Stimulated activated CD8-positive, alpha-beta memory T cell treated with anti-CD3 and anti-CD28 coated beads, Interleukin-4, amount 100 ng/mL, for 1 hour (primary cell): ENCODE results near the gene MRPL39.
A peak's percentile ranks its signal among the peaks of the same experiment; 100 is the strongest.

Experiments
- DNase-seq, 2 donors: peaks; one replicate each; pipeline ENCODE4 v3.0.0-alpha.2; 2020; ENCODE audit warnings: low read depth in 2 of 2, low spot score in 1 of 2

The MRPL39 gene

GRCh38 chr21:25569711-25570110, 37.6 kb downstream of the MRPL39 start:
- no peak for DNase-seq

GRCh38 chr21:25569084-25569483, 38.2 kb downstream of the MRPL39 start:
- DNase-seq = no peak

- DNase-seq = no peak
Measured at GRCh38 chr21:25568246-25568645, 39.0 kb downstream of the MRPL39 start.

- no peak for DNase-seq
Measured at GRCh38 chr21:25567472-25567871, 39.8 kb downstream of the MRPL39 start.

GRCh38 chr21:25566645-25567044, 40.6 kb downstream of the MRPL39 start:
- no peak for DNase-seq

- DNase-seq = no peak
Measured at GRCh38 chr21:25565272-25566211, 41.7 kb downstream of the MRPL39 start.

GRCh38 chr21:25564349-25564948, 42.8 kb downstream of the MRPL39 start:
- DNase-seq = no peak

GRCh38 chr21:25563361-25564116, 43.7 kb downstream of the MRPL39 start:
- no peak for DNase-seq

GRCh38 chr21:25562660-25563059, 44.6 kb downstream of the MRPL39 start:
- no peak for DNase-seq

- DNase-seq = peak; percentile 42 to 53
Measured at GRCh38 chr21:25561668-25562641, 45.3 kb downstream of the MRPL39 start.

- no peak for DNase-seq
Measured at GRCh38 chr21:25560891-25561290, 46.4 kb downstream of the MRPL39 start.

- DNase-seq = no peak
Measured at GRCh38 chr21:25560271-25560685, 47.0 kb downstream of the MRPL39 start.

GRCh38 chr21:25559746-25560145, 47.5 kb downstream of the MRPL39 start:
- DNase-seq = no peak

- no peak for DNase-seq
Measured at GRCh38 chr21:25558123-25558522, 49.2 kb downstream of the MRPL39 start.

- no peak for DNase-seq
Measured at GRCh38 chr21:25557180-25557579, 50.1 kb downstream of the MRPL39 start.

GRCh38 chr21:25556091-25556490, 51.2 kb downstream of the MRPL39 start:
- DNase-seq = no peak

- no peak for DNase-seq
Measured at GRCh38 chr21:25555492-25555891, 51.8 kb downstream of the MRPL39 start.

GRCh38 chr21:25552856-25553255, 54.4 kb downstream of the MRPL39 start:
- no peak for DNase-seq

GRCh38 chr21:25551569-25551968, 55.7 kb downstream of the MRPL39 start:
- no peak for DNase-seq

- DNase-seq = no peak
Measured at GRCh38 chr21:25550352-25551120, 56.7 kb downstream of the MRPL39 start.
